HG03520 (cell line): ENCODE data around the gene SRPK3.
"Not testable (repeated sequence)": the region's sequence is repeated elsewhere in the genome, so short reads cannot be mapped to it uniquely, and the experiment has no call there.

Source experiments
- ATAC-seq: cut with Tn5 transposase; IDR thresholded peaks from one replicate; pipeline ENCODE4 v1.9.1; 2021; ENCODE audit warnings: mild to moderate bottlenecking, moderate library complexity; ENCODE audit not compliant: unreplicated experiment

The SRPK3 gene

GRCh38 chrX:153745067-153745433, 35.8 kb upstream of the SRPK3 start:
- not testable (repeated sequence) for ATAC-seq

GRCh38 chrX:153746359-153746758, 34.5 kb upstream of the SRPK3 start:
- ATAC-seq: no peak

GRCh38 chrX:153746991-153747390, 33.9 kb upstream of the SRPK3 start:
- ATAC-seq: not testable (repeated sequence)

GRCh38 chrX:153749017-153749416, 31.8 kb upstream of the SRPK3 start:
- not testable (repeated sequence) for ATAC-seq

GRCh38 chrX:153750127-153750774, 30.6 kb upstream of the SRPK3 start:
- ATAC-seq: no peak

- ATAC-seq: no peak
Observed at GRCh38 chrX:153755136-153755535, 25.7 kb upstream of the SRPK3 start.

- no peak for ATAC-seq
Observed at GRCh38 chrX:153761863-153762262, 19.0 kb upstream of the SRPK3 start.

GRCh38 chrX:153762626-153763173, 18.1 kb upstream of the SRPK3 start:
- no peak for ATAC-seq

- no peak for ATAC-seq
Observed at GRCh38 chrX:153763298-153763932, 17.4 kb upstream of the SRPK3 start.

- no peak for ATAC-seq
Observed at GRCh38 chrX:153763989-153764755, 16.7 kb upstream of the SRPK3 start, which contains the start of gene PLXNB3. Gene PLXNB3 (plus strand): TSS chrX:153764249. CDS start chrX:153765536, 1,287 bp downstream.

GRCh38 chrX:153764786-153765137, 16.1 kb upstream of the SRPK3 start:
- ATAC-seq: no peak

GRCh38 chrX:153765138-153766079, 15.4 kb upstream of the SRPK3 start:
- no peak for ATAC-seq

GRCh38 chrX:153766098-153766817, 14.6 kb upstream of the SRPK3 start:
- ATAC-seq: no peak

- no peak for ATAC-seq
Observed at GRCh38 chrX:153766871-153767673, 13.8 kb upstream of the SRPK3 start.

- ATAC-seq: no peak
Observed at GRCh38 chrX:153767674-153768055, 13.2 kb upstream of the SRPK3 start.

- ATAC-seq: no peak
Observed at GRCh38 chrX:153768311-153769157, 12.3 kb upstream of the SRPK3 start.

- ATAC-seq: no peak
Observed at GRCh38 chrX:153769158-153769864, 11.5 kb upstream of the SRPK3 start.
